Measurements from ENCODE around the gene NSUN6.

GRCh38 chr10:18659819-18660535 lies 8.6 kb upstream of the NSUN6 start:
- TF ChIP-seq POLR2A (IDR thresholded peaks at IDR 0.05; ENCODE audit: low read length) (no peak), GATA1 (IDR thresholded peaks at IDR 0.05; ENCODE audit: low read depth, low read length) (no peak)

All from erythroblast (primary cell).